GM18526 (cell line): Measurements from ENCODE around the gene DHX40.

Experiments
- POLR2A ChIP-seq: IDR thresholded peaks from 3 replicates; pipeline ENCODE4 v1.6.1; 2011; ENCODE audit not compliant: insufficient read length; ENCODE audit errors: extremely low read depth

DHX40 gene

DNA sequence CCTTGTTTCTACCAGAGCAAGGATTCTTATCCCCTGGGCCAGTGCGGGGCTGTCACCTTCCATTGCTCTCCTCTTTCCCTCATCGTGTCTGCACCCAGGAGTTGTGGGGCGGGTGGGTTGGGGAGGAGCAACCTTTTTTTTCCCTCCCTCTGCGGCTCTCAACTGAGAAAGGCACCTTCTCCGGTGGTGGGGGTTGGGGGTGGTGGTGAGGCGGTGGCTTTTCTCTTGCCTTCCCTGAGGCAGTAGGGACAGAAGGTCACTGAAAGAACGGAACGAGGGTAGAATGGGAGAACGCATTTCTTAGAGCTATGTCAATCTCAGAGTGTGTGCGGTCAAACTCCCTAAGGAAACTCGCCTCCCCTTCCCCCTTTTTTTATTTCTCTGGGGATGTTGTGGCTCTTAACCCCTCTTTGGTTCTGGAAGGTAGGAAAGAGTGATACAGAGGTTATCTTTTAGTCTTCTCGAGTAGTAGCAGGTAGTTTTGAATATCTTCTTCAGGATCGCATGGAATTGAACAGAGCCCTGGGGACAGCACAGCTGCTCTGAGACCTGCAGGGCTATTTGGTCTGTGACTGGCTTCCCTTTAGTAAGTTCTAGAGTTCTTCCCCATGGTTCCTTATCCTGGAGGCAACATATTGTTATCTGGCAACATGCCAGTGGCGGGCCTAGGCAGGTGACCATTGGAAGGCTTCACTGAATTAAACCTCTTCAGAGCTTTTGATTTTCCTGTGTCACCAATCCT, 55.3 kb downstream of the DHX40 start:
- no peak for TF ChIP-seq POLR2A

DNA sequence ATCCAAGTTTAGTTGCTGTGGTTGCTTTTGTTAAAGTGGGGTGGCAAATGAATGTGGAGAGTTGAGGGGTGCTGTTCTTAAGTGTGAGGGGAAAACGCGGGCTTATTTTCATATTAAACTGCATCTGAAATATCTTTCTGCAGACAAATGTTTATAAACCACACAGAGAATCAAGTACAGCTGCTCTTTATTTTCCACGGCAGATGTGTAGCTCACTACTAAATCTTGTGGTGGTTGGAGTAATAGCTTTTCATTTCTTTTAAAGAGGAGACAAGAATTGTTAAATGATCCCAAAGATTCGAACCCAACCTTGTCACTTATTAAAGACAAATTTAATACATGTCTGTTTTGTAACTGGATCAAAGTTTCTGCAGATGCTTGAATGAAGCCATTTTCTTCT, 56.4 kb downstream of the DHX40 start:
- no peak for TF ChIP-seq POLR2A

DNA sequence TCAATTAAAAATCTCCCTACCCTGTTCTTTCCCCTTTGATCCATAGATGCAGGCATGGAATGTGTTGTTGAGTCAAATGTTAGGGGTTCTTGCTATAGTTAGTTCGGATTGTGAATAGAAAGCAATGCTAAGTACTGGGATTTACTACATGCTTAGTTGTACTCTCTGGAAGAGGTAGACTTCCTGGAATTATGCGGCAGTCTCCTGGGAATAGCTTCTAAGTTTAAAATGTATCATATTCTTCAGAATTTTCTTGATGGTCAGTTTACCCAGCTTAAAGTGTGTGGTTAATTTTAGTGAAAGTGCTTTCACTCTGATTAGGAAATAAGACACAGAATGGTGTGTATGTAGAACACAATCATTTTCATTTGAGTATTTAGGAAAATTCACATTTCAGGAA, 57.7 kb downstream of the DHX40 start:
- no peak for TF ChIP-seq POLR2A

DNA sequence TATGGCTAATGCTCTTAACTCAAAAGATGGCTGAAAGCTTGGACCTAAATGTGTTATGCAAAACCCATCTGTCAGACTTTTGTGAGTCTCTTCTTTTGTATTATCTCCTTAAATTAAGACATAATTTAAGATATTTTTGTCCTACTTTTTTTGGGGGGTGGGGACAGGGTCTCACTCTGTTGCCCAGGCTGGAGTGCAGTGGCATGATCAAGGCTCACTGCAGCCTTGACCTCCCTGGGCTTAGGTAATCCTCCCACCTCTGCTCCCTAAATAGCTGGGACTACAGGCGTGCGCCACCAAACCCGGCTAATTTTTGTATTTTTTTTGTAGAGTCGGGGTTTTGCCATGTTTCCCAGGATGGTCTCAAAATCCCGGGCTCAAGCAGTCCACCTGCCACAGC, 61.3 kb downstream of the DHX40 start:
- TF ChIP-seq POLR2A: no peak

DNA sequence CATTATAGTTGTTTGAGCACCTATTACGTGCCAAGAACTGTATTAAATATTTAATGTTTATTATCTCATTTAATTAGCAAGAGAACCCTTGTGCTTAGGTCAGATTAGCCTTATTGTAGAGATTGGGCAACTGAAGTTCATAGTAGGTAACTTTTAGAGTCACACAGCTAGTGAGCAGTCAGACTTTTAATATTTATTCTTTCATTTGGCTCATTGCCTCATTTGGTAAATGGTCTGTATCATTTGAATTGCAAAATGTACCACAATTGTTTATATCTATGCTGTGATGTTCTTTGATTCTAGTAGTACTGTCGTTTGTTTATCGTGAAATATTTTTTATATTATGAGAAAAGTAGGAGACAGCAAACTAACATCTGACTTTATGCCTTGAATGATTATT, 61.9 kb downstream of the DHX40 start:
- TF ChIP-seq POLR2A: no peak

DNA sequence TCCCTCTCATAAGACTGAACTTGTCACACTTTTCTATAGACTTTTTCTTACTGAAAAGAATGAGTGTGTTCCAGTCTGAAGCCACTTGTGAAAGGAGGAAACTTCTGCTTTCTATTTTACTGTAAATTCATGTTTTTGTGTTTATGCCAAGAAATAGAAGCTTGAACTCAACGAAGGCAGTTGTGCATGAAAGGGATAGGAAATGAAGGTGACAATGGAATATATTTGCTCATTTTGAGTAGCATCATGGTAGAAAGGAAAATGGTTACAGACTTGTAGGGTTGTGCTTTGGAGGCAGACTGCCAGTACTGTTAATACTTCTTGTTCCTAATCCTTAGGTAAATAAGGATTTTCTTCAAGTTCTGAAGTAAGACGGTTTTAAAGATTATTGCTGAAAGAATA, 62.4 kb downstream of the DHX40 start:
- TF ChIP-seq POLR2A: no peak

DNA sequence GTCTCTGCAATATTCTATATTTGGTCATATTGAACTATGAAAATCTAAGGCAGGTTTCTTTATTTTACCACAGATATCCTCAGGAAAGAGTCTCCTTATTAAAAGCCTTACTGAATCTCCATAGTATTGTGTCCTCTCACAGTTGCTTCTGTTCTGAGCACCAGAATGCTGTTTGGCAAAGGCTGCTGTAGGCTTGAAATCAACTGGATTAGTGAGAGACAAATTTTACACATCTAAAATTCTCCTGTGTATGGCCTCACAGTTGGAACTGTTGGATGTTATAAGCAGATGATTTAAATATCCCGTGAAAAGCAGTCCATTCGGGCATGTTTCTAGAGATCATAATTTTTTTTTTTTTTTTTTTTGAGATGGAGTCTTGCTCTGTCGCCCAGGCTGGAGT, 63.8 kb downstream of the DHX40 start:
- TF ChIP-seq POLR2A: no peak

DNA sequence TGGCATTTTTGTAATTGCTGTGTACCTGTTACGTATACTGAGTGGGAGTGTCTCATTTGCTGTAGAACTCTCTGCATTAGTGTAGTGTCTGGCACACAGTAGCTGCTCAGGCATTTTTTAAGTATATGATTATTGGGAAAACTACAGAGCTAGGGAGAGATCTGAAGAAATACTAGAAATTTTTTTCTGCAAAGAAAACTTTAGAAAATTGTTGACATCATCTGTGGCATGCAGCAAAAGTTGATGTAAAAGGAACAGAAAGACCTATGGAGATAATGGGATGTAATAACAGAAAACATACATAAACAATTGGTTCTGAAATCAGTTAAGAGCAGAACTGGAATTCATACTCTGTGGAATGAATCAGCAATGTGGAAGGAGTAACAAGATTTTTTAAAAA, 65.9 kb downstream of the DHX40 start:
- TF ChIP-seq POLR2A: no peak

DNA sequence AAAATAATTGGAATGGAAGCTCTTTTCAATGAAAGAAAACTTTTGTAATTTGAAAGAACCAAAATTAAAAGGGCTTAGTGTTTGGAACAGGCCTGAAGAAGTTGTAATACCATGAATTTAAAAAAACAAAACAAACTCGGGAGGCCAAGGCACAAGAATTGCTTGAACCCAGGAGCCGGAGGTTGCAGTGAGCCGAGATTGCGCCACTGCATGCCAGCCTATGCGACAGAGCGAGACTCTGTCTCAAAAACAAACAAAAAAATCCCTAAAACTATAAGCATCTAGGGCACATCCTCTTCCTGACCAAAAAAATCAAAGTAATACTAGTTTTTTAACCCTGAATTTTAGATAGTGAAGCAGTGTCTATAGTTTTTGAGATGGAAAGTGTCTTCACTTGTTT, 67.0 kb downstream of the DHX40 start:
- no peak for TF ChIP-seq POLR2A

DNA sequence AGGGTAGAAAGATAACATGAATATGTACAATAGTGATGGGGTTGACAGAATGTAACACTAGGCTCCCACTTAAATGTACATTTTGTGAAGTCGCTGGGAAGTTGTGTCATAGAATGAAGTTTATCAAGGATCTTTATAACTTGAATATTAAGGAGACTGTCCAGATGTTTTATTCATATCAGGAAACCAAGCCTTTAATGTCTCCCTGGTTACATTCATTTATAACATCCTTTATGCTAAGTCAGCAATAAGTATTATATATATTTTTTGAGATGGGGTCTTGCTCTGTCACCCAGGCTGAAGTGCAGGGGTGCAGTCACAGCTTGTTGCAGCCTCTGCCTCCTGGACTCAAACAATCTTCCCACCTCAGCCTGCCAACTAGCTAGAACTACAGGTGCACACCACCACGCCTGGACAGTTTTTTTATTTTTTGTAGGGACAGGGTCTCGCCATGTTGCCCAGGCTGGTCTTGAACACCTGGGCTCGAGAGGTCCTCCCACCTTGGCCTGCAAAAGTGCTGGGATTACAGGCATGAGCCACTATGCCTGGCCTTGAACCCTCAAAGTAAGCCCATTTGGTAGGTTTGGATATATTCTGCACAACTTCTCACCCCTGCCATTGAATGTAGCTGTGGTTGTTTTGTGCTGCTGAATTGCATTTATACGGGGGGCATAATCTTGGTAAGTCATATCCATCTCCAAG, 68.4 kb downstream of the DHX40 start:
- TF ChIP-seq POLR2A: no peak

DNA sequence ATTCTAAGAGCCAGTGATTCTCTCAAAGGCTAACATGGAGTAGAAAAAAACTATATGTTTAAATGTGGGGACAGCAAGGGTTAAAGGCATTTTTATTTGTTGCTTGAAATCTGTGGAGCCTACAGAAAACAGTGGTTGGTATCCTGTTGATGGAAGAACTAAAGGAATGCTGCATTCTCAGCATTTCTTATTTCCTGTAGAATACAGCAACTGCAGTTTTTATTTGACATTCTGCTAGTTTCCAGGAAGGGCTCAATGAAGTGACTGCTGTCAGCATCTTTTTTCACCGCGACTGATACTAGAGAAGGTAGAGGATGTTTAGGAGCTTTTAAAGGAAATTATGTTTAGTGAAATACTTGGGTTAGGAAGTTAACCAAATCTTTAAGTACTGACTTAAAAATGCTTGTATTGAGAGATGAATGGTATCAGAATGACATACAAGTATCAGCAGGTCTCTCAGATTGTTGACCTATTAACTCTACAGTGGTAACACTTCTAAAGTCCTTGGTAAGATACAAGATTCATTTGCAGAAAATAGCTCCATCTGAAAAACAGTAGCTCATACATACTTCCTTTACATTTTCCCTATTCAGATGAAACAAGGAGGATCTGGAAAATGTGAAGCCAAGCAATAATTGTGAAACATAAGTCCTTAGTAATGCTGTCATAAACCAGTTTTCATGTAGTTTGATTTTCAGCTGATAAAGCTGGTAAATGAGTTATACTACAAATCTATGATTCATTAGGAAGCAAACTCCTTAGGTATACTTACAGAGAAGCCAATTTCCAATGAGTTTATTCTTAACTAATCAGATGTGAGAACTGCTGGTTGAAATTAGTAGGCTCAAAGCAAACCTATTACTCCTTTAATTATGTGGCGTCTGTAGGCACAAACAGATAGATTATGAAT, 69.5 kb downstream of the DHX40 start:
- no peak for TF ChIP-seq POLR2A

DNA sequence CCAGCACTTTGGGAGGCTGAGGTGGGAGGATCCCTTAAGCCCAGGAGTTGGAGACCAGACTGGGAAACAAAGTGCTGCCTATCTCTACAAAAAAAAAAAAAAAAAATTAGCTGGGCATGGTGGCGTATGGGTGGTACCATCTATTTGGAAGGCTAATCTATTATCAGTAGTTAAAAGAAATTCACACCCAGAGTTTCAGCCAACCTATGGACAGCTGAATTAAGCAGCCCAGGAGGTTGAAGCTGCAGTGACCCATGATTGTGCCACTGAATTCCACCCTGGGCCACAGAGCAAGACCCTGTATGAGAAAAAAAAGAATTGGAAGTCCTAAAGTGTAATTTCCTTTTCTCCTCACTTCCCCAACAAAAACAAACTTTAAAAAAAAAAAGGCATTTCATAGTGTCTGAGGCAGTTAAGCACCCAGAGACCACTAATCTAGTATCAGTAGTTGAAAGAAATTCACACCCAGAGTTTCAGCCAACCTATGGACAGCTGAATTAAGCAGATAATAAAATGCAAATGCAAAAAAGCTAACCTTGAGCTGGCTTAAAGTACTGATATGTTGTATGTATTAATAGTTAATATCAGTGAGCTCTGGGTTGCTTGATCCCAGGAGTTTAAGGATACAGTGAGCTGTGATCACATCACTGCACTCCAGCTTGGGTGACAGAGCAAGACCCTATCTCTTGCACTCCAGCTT, 72.4 kb downstream of the DHX40 start:
- no peak for TF ChIP-seq POLR2A

DNA sequence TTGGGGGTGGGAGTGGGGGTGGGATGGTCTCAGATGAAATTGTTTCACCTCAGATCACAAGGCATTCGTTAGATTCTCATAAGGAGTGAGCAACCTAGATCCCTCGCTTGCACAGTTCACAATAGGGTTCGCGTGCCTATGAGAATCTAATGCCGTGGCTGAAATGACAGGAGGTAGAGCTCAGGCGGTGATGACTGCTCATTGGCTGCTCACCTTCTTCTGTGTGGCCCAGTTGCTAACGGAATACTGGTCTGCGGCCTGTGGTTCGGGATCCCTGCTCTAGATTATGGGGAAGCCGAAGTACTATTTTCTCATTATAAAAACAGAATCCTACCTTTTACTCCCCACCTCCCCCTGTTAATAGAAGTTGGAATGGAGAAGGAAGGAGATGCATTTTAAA, 73.1 kb downstream of the DHX40 start:
- no peak for TF ChIP-seq POLR2A

DNA sequence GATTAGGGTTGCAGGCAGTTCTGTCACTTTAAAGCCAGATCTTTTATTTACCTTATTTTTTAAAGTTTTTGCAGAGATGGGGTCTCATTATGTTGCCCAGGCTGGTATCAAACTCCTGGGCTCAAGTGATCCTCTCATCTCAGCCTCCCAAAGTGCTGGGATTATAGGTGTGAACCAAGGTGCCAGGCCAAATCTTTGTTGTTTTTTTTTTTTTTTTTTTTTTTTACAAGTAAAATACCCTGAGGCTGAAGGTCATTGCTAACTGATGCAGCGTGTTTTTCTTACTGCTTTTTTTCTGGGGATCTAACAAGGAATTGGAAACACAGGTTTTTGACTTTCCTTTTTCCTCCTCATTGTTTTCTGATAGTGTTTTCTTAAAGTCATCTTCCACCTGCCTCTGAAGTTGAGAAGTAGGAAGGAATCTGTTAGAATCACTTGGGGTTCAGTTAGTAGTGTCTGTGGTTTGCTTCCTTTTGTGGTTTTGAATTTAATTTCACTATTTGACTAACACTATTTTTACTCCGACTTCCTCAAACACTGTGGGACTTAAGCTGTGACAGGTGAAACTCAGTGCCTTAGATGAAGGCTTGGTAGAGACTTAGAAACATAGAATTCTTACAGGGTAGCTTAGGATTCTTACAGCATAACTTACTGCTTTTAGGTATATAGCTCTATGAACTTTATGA, 76.5 kb downstream of the DHX40 start:
- TF ChIP-seq POLR2A: no peak

DNA sequence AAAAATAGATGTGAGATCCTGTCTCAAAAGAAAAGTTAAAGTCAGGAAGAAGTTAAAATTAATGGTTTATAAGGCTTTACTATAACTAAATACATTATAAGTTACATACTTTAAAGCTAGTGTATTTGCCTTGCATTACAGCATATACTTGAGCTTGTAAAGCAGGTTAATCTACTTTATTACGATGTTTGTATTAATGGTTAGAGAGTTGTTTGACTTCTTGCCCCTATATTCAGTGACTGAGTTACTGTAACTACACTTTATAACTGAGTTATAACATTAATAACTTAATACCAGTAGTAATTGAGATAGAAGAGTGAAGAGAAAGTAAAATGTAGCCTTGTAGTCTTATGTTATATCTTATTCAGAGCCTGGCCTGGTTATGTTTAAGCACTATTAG, 77.2 kb downstream of the DHX40 start:
- no peak for TF ChIP-seq POLR2A
